SK-N-SH treated with all-trans-retinoic acid at 6 μM for 48 hours (cell line): Measurements from ENCODE around the gene ICA1.

ENCODE experiments used
- ARNTL ChIP-seq: fragments of 450-650 bp; formaldehyde crosslinking; IDR thresholded peaks from 2 replicates; pipeline ENCODE4 v1.5.0; 2020; ENCODE audit warnings: low read depth, mild to moderate bottlenecking, moderate library complexity, borderline replicate concordance
- BACH2 ChIP-seq: fragments of 250-450 bp; sonication (Bioruptor Pico); IDR thresholded peaks from 2 replicates; pipeline ENCODE4 v1.9.0; 2021; ENCODE audit warnings: mild to moderate bottlenecking, borderline replicate concordance
- CREB5 ChIP-seq: fragments of 250-450 bp; sonication (Bioruptor Pico); IDR thresholded peaks from 2 replicates; pipeline ENCODE4 v1.5.1; 2020; ENCODE audit warnings: low read depth, mild to moderate bottlenecking, moderate library complexity
- GLIS3 ChIP-seq: fragments of 250-450 bp; sonication (Bioruptor Pico); IDR thresholded peaks from 2 replicates; pipeline ENCODE4 v1.5.0; 2020; ENCODE audit warnings: mild to moderate bottlenecking, moderate library complexity
- ISL1 ChIP-seq: fragments of 250-450 bp; sonication (Bioruptor Pico); IDR thresholded peaks from 2 replicates; pipeline ENCODE4 v2.1.2; 2022; ENCODE audit warnings: mild to moderate bottlenecking, moderate library complexity
- RARB ChIP-seq: fragments of 250-450 bp; sonication (Bioruptor Pico); IDR thresholded peaks from 2 replicates; pipeline ENCODE4 v1.8.0; 2021; ENCODE audit warnings: mild to moderate bottlenecking, moderate library complexity
- ZFP3 ChIP-seq: fragments of 250-450 bp; sonication (Bioruptor Pico); IDR thresholded peaks from 2 replicates; pipeline ENCODE4 v1.5.0; 2020; ENCODE audit warnings: mild to moderate bottlenecking, moderate library complexity
- ZFP30 ChIP-seq: fragments of 450-650 bp; formaldehyde crosslinking; IDR thresholded peaks from 2 replicates; pipeline ENCODE4 v1.5.0; 2022; ENCODE audit warnings: mild to moderate bottlenecking, moderate library complexity

GRCh38 chr7:8082762-8083161, 179.2 kb downstream of the ICA1 start:
- TF ChIP-seq ZFP3 (no peak), ZFP30 (no peak), ISL1 (no peak), BACH2 (CRISPR knock-in tag) (no peak), RARB (CRISPR knock-in tag) (no peak), ARNTL (CRISPR knock-in tag) (no peak), GLIS3 (CRISPR knock-in tag) (no peak), CREB5 (CRISPR knock-in tag) (no peak)
